B cell (primary cell): ENCODE results near the gene FBXL2.

Experiments used
- CTCF ChIP-seq: fragments of 200-600 bp; IDR thresholded peaks from one replicate; pipeline ENCODE4 v1.8.0; 2022; ENCODE audit warnings: antibody characterized with exemption, mild to moderate bottlenecking
- EZH2 ChIP-seq: IDR thresholded peaks from 2 replicates; pipeline ENCODE4 v1.6.1; 2012; ENCODE audit warnings: borderline replicate concordance, low read depth, mild to moderate bottlenecking, moderate library complexity, low read length; ENCODE audit not compliant: insufficient read depth, poor library complexity, severe bottlenecking

- TF ChIP-seq CTCF (no peak), EZH2 (no peak)
Observed at GRCh38 chr3:33312361-33312760, 35.1 kb downstream of the FBXL2 start.
